GM21367 (cell line): ENCODE measurements around the gene WASL.
"Not testable (repeated sequence)": the region's sequence is repeated elsewhere in the genome, so short reads cannot be mapped to it uniquely, and the experiment has no call there.

Experiments used
- ATAC-seq: cut with Tn5 transposase; IDR thresholded peaks from one replicate; pipeline ENCODE4 v1.9.1; 2021; ENCODE audit not compliant: unreplicated experiment

The WASL gene

DNA sequence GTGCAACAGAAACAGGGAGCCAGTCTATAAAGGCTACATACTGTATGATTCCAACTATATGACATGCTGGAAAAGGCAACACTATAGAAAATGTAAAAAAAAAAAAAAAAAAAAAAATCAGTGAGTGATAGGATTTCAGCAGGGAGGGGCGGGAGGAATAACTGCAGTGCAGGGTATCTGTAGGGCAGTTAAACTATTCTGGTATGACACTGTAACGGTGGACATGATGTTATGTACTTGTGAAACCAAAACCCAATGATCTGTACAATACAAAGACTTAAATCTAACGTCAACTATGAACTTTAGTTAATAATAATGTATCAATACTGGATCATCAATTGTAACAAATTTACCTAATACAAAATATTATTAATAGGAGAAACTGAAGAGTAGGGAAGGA is 14.3 kb downstream of the WASL start:
- no peak for ATAC-seq

DNA sequence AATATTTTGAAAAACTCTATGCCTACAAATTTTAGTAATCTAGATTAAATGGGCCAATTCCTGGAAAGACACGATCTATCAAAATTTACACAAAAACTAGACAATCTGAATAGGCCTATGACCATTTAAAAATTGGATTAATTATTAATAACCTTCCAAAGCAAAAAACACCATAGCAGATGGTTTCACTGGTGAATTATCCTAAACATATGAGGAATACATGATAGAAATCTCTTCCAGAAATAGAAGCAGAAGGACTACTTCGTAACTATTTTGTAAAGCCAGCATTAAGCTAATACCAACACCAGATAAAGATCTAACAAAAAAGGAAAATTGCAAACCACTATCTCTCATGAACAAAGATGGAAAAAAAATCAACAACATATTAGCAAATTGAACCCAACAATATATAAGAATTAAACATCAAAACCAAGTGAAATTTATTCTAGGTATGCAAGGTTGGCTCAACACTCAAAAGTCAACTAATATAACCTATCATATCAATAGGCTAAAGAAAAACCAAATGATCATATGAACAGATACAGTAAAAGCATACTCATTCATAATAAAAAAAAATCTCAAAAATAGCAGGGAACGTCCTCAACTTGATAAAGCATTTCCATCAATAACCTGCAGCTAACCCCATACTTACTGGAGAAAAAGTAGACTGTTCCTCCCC is 16.3 kb downstream of the WASL start:
- ATAC-seq = no peak

DNA sequence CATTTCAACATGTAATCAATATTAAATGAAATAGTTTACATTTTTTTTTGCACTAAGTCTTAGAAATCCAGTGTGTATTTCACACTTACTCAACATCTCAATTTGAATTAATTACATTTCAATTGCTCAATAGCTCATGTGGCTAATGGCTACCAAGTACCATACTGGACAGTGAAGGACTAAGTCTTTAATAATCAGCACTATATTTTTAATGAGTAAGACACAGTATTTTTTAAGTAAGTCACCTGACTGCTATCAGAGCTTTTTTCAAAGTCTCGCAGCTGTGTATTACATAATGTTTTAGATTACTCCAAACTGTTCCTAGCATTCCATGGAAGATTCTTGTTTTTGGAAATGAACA is 19.6 kb downstream of the WASL start:
- no peak for ATAC-seq

DNA sequence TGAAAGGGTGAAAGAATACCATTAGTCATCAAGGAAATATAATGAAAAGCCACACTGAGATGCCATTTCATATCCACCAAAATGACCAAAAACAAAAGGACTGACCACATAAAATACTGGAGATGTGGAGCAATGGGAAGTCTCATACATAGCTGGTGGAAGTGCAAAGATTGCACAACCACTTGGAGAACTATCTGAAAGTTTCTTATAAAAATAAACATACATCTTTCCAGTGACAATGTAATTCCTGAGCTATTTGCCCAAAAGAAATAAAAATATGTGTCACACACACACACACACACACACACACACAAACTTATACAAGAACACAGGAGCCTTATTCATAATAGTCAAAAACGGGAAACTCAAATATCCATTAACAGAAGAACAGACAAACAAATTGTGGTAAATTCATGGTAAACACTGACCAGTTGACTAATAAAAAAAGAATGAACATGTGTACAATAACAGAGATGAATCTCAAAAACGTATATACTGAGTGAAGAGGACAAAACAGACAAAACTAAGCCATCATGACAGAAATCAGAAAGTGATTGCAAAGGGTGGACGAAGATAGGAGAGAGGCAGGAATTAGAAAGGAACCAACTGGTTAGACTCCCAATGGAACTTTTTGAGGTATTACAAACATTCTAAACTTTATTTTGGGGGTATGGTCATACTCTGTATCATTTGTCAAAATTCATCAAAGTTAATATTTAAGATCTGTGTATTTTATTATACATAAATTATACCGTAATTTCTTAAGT is 21.5 kb downstream of the WASL start:
- ATAC-seq = no peak

DNA sequence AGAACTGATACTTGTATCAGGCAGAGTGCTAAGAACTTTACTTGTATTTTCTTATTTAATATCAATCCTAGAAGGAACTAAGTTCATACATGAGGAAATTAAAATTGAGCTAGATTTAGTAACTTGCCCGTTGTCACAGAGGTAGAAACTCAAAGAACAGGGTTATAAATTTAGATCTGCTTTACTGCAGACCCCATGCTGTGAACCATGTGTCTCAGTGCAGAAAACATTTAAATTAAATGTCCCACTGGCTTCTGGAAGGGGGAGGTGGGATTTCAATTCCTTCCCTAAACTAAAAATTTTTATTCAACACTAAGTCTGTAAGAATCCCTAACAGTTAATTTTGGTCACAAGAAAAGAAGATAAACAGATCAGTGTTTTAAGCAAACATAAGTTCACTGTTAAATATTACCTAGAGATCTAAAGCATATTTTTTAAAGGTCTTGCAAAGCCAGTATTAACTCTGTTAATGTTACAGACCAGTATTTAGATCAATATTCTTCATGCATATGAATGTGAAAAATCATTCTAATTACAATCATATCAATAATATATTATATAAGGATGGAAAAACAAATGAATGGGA is 23.1 kb downstream of the WASL start:
- no peak for ATAC-seq

DNA sequence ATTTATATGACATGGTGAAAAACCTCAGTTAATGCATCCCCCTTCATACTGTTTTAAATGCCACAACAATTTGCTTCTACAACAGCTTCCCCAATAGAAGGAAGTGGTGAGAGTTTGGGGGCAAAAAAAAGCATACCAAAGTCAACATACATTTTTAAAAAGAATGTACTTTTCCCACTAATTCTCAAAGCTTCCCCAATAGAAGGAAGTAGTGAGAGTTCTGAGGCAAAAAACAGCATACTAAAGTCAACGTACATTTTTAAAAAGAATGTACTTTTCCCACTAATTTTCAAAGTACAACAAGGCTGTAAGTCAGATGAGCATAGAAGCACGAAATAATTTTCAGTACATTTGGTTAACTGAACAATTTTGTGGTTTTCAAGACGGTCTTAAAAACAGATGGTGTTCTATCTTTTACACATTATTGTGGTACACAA is 24.0 kb downstream of the WASL start:
- no peak for ATAC-seq

DNA sequence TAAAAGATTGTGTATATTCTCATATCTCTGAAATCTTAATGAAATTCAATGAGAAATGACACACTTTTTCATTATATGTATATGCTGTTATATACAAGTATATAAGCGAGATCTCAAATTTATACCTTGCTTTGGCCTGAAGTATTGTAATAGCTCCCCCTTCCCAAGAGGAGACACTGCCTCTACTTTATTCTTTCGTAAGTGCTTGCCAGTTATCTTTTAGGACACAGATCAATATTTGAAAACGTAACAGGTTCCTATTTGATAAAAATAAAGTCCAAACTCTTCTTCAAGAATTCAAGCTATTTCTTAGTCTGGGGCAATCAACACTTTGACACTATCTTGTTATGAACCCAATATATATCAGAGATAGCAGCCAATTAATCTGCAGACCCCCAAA is 24.9 kb downstream of the WASL start:
- no peak for ATAC-seq

DNA sequence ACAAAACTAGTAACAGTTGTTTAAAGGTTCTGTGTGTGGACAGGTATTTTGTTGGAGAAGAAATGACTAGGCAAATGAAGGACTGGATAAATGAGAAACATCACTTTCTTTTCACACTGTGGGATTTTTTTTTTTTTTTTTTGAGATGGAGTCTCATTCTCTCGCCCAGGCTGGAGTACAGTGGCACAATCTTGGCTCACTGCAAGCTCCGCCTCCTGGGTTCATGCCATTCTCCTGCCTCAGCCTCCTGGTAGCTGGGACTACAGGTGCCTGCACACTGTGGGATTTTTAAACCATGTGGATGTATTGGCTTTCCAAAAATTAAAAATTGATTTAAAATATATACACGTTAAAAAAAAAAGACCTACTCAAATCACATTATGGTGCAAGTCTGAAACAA is 28.3 kb downstream of the WASL start:
- ATAC-seq = not testable (repeated sequence)

DNA sequence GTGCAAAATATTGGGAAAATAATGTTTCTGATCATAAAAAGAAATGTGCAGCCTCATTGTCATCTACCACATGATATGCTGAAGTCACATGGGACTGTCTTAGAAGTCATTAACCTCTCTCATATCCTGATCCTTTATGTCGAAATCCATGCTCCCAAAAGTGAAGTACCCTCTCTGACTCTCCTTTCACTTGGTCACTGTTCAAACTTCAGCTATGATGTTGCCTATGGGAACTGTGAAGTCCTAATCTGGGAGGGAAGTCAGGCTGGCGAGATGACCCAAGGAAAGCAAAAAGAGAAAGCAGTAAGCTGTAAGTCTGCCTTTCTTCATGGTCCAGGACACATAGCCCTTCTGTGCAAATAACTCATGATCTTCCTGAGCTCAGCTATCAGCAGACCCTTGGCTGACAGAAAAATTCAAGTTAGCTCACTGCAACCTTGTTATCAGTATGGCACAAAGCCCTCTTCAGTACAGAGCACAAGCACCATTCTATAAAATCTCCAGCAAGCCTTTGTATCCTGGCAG is 29.5 kb downstream of the WASL start:
- no peak for ATAC-seq

DNA sequence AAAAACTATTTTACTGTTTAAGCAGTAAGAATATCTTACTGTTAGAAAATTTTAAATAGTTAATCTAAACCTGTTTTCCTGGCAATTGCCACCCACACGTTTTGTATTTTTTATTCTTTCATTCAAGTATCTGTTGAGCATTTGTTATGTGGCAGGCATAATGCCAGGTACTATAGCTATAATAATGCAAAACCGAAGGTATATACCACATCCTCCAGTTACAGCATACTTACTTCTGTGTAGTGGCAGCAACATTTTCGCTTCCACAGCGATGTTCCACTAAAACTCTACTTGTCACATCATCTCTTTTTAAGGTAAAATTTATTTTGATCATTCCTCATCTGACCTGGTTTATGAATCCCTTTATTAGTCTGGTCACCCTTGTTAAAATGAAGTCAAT is 30.0 kb downstream of the WASL start:
- no peak for ATAC-seq

DNA sequence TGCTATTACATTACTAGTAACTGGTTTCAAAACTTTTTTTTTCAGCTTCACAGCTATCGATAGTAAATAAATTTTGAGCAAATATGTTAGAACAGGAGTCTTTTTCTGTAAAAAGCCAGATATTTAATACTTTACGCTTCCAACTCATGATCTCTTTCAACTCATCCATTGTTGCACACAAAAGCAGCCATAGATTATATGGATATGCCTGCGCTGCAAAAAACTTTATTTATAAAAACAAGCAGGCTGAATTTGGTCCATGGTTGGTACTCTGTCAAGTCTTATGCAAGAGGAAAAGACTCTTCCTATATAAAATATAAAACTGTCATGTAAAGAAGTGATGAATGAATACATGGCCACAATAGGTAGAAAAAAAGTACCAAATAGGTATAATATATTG is 31.1 kb downstream of the WASL start:
- no peak for ATAC-seq

DNA sequence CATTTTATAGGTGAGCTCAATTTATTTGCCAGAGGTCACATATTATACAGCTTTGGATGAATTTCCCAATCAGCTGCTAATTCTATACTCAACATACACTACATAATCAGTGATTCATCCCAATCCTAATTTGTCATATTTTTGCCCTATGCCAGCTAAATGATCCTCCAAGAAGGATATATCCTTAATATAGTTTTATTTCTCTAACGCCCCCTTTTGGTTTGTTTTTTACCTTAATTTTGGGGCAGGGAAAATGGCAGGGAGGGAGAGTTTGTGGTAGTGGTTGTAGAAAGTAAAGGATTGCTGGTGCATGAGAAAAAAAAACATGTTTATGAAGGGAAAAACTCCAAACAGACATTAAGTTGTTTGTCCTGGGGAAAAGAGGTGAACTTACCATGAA is 31.9 kb downstream of the WASL start:
- no peak for ATAC-seq

DNA sequence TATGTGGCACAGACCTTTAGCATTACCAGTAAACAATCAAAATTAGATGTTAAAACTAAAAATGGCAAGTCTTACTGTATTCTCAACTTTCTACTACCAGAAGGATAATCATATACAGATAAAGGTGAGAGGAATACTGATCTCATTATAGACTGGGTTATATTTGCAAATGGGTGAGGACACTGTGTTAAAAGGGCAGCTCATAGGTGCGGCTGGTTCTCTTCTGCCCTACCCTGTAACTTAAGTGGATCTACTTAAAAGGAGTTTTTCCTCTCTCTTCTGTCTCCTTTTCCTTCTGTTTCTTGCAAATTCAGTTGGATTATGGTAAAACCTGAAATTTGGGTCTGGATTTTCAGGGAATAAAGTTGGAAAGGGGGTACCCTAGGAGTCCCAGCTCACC is 33.0 kb downstream of the WASL start:
- no peak for ATAC-seq

DNA sequence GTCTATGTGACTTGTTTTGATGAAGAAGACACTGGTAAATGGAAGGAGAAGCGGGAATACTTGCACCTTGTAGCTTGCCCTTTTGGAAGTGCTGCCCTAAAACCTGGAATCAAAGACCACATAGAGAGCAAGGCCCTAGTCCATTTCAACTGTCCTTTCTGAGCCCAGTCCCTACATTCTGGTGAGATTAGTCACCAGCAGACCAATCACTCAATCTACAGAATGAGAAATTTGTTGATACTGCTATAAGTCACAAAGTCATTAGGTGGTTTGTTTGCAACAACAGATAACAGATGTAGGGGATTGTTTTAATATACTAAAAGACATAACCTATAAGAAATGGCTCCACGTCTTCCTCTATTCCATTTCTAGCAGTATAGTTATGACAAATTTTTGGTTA is 33.6 kb downstream of the WASL start:
- ATAC-seq = no peak

DNA sequence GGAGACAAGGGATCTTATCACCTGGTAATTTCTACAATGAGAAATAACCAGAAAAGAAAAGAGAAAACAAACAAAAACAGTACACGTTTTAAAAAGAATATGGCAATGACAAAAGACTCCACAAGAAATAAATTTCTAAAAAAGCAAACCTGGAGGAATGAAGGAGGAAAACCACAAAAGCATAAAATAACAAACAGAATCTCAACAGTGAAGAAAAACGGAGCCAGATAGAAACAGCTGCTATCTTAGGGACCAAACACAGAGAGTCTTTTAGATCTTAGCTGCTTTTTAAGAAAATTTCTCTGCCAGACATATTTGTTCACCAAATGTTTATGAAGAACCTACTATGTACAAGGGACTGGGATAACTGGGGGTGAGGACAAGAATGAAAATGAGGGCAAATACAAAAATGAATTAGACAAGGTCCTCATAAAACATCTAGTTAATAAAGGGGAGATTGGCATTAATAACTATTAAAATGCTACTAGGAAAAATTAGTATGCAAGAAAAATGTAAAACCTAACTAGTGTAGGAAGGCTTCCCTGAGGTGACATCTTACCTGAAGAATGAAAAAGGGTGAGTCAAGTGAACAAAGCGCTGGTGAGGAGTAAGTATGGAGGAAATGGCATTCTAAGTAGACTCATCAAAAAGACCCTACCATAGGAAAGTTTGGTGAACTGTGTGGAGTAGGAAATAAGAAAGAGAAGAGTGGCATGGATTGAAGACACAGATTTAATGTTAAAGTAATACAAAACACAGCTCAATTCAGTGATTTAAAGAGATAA is 34.3 kb downstream of the WASL start:
- ATAC-seq = no peak

DNA sequence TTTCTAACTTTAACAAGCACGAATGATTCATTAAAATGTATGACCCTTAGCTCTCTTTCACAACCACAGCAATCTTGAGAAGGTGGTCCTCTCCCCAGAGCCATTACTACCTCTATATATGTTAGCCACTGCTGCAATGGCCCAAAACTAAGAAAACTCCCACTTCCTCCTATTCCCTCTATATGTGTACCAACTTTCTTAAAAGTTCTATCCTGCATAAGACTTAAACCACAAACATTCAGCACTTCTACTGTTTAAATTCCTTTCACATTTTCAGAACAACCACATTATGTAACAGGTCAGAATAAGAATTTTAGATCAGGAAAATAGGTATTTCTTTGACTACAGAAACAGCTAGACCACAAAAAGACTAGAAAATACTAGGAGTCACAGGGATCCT is 36.2 kb downstream of the WASL start:
- peak; percentile 34 for ATAC-seq

DNA sequence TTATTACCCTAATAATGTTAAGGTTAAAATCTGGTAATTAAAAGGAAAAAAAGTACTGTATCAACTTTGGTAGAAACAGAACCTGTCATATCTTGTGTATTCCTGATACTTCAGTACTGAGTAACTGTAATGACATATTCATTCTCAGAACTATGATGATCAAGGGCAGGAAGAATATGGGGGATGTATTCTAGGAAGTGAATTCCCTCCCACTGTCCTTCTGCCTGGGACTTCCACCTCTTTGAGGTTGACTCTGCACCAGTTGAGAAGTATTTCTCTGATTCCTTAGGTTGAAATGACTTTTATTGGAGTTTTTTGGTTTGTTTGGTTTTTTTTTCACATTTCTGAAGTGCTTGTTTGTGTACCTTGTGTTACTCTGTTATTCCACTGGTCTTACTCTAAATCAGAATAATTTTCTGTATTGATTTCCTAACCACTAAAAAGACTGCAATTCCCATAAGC is 36.9 kb downstream of the WASL start:
- no peak for ATAC-seq

DNA sequence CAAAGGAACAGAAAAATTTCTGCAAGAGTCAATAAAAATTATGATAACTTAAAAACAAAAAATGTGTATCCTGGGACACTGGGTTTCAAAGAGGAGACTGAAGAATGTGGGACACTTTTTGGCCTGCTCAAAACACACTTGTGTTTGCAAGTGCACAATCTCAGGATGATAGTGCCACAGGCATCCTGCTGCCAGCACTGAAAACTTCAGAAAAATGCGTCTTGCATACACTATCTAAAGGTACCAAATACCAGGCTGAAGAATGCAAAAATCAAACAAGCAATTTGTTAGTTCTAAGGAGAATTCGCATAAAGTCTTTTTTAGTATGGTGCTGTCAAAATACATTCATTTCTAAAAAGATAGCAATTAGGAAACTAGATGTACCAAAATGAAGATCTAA is 38.1 kb downstream of the WASL start:
- ATAC-seq = no peak

DNA sequence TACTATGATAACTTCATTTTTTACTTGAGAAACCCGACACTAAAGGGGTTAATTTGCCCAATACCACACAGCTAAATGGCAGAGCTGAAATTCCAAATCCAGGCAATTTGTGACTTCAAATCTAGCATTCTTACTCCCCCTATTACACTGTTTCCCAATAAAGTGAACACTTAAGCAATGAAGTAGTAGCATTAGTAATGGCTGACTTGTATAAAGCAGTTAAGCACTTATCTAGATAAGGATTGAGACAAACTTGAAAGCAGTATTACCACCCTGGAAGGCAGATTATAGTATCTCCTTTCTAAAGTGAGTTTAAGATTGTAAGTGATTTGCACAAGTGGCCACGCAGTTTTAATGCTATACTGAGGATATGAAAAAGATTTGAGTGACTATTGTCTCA is 39.3 kb downstream of the WASL start:
- no peak for ATAC-seq

DNA sequence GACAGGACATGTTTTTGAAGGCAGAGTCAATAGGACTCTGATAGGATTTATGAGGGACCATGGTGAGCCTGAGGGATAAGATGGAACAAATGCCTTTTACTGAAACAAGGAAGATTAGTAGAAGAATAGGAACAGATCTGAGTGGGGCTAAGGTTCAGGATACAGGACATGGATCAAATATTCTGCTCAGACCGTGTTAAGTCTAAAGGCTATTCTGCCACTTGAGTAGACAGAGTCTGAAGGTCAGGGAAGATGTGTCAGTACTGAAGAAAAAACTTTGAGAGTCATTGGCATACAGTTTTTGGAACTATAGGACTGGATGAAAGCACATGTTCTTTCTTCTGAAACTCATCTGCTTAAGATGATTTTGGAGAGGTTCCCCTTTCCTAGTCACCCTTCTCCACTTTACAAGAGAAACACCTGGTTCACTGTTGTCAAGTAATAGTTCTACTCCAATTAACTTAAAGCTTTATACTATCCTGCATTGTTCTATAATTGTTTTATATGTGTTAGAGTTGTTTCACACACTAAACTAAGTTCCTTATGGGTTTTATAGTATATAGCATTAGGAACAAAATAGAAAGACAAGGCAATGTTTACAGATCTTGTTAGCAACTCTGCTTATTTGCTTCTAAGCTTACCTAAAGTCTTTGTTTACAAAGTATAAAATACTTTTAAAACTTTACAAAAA is 43.4 kb downstream of the WASL start:
- ATAC-seq = no peak
